Measurements from ENCODE around the gene NOP9.

Gene NOP9

DNA sequence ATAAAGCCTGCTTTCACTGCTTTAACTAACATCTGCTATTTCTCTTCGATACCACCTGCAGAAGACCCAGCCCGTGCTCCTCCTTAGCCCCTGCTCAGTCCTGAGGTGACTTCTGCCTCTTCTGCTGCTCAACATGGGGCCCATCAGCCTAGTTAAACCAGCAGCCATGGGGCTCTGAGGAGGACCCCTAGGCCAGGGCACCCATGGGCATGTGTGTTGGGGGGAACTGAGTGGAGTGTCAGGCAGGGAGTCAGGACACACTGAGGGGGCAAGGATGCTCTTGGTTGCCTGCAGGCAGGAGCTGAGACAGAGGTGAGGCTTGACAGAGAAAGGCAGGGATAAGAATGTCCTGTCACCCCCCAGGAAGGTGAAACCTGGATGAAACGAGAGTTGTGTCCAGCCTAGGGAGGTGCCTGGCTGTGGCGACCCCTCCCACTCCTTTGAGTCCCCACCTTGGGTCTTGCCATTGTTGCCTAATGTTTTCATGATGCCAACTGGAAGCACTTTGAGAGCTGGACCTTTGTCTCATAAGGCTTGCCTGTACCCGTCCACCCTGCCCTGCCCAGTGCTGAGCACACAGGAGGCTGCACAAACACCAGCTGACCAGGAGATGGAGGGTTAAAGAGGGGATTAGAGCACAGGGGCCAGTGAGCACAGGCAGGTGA is 15.7 kb upstream of the NOP9 start:
- no peak for DNase-seq

DNA sequence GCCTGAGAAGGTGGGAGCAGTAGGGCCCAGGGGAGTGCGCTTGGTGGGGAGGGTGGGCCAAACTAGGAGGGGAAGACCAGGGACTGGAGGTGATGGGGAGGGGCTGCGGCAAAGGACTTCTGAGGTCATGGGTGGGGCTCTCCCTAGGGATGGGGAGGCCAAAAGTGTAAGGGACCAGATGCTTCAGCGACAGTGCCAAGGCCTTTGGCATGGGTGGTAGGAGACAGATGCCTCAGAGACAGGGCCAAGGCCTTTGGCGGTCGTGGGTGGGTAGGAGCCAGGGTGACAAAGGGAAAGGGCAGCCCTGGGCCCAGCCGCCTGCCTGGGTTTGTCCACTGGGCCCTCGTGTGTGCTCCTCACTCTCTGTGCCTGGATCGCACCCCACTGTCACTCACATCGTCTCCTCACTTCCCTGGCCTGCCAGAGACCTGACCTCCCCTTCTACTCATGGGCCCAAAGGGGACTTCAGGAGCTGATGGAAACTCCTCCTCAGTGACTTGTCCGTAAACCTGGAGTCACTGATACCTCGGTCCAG is 15.1 kb upstream of the NOP9 start:
- DNase-seq = no peak

DNA sequence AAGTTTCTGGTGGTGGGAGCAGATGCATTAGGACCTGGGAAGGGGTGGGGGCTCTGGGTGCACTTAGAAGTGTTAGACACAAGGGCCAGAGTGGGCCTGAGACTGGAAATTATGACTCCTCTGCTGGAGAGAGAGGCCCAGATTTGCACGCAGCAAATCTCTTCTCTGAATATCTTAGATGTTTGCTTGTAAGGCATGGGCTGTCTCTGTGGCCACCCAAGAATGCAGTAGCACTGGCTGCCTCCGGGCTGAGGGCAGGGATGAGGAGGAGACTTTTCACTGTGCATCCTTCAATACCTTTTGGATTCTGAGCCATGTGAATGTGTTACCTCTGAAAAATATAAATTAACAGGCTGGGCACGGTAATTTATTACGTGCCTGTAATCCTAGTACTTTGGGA is 14.3 kb upstream of the NOP9 start:
- no peak for DNase-seq

DNA sequence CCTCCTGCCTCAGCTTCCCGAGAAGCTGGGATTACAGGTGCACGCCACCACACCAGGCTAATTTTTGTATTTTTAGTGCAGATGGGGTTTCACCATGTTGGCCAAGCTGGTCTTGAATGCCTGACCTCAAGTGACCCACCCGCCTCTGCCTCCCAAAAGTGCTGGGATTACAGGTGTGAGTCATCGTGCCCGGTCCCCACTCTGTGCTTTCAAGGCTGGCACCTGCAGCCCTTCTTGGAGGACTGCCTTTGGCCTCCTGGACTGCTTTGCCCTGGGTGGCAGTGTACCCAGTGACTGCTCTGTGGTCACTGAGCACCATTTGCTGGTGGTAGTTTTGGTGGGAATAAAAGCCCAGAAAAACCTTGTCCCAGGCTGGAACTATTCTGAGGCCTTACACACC is 12.7 kb upstream of the NOP9 start:
- DNase-seq = no peak

DNA sequence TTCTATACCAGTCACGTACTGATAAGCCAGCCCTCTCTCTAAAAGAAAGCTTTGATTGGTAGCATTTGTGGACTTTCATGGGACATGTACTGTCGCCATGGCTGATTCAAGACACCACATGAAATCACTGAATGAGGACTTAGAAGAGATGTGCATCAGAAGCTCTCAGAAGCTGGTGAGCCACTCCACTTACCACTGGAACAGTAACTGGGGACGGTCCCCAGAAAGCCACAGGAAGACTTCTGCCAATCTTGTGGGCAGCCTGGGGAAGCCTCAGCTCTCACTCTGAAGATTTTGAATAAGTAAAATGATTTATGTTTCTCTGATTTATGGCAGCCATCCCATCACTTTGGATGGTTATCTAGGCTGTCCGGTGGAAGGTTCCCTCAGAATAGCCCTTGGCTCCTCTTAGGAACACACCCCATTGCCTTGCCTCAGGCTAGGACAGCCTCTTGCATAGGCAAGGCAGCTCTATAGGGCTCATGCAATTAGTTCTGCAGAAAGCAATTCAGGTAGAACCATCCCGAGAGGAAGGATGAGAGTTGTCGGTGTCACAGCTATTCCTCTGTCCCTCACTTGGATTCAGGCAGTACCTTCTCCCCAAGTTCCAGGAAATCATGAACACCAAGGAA is 9.9 kb upstream of the NOP9 start:
- DNase-seq = peak; percentile 80

DNA sequence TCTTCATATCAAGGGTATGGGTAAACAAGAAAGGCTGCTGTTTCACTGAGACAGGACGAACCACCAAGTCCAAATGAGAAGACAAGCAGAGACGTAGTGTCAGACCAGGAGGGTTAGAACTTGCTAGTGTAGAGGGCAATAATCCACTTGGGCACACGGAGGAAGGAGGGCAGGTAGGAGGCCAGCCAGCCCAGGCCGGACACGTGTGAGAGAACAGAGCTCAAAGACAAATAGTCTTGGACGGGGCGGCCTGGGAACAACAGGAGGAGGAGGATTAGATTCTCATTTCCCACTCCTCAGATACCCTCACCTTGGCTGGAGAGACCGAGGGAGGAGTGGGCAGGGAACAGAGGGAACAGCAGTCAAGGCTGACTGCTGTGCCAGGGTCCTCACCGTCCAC is 8.9 kb upstream of the NOP9 start:
- no peak for DNase-seq

DNA sequence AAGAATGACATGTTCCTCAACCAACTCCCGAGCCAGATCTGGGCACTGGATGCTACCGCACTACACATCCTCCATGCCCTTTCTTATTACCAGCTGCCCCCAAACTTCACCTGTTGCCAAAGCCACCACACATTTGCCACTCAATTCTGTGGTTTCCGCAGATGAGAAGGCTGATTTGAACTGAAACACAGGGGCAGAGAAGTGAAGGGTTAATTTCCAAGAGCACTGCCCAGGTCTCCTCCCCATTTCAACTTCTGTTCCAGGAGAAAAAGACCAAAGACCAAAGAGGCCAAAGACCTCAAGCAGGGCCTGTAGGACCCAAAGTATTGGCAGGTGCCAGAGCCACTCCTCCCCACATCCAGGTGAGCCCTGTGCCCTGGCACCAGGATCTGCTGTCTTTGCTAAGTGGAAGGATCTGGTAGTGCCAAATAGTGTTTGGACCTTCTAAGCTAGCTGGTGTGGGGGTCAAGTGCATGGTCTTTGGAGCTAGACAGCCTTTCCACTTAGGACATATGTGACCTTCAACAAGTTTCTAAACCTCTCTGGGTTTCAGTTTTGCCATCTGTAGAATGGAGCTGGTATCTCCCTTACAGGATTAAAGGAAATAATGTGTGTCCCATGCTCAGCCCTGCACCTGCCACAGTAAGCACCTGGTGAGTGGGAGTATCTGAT is 8.1 kb upstream of the NOP9 start:
- DNase-seq = no peak

DNA sequence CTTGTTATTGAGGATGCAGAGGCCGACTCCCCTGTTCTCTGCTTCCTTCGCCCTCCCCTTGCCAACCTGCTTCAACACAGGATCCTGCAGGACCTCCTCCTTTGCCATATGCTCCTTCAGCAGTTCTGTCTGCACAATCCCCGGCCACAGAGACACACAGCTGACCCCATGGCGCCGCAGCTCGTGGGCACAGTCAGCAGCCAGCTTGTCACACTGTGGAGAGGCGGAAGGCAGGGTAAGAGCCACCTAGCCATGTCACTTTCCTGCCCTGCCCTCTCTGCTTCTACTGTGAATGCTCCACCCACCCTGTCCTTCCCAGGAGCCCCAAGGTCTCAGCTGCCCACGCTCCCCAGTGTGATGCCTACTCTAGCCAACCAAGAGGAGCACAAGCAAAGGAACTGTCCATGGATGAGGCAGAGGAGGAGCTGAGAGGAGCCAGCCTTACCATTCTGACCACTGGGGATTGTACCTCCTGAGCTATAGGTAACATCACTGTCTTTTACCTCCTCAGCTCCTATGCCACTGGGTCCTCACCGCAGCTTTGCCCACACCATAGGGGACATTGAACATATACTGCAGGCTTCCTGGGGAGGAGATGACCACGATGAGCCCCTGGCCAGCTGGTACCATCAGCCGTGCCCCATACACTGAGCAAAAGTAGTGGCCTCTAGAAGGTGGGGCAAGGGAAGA is 7.4 kb upstream of the NOP9 start:
- DNase-seq = no peak

DNA sequence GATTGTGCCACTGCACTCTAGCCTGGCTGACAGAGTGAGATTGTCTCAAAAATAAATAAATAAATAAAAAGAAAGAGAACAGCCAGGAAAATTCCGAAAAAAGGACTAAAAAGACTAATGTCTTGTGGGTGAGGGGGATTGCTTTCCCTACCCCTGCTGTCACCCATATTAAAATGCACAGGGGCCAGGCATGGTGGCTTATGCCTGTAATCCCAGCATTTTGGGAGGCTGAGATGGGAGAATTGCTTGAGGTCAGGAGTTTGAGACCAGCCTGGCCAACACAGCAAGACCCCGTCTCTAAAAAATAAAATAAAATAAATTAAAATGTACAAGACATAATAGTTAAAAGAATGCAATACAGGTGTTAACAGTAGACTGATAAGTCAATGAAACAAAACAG is 6.1 kb upstream of the NOP9 start:
- no peak for DNase-seq

DNA sequence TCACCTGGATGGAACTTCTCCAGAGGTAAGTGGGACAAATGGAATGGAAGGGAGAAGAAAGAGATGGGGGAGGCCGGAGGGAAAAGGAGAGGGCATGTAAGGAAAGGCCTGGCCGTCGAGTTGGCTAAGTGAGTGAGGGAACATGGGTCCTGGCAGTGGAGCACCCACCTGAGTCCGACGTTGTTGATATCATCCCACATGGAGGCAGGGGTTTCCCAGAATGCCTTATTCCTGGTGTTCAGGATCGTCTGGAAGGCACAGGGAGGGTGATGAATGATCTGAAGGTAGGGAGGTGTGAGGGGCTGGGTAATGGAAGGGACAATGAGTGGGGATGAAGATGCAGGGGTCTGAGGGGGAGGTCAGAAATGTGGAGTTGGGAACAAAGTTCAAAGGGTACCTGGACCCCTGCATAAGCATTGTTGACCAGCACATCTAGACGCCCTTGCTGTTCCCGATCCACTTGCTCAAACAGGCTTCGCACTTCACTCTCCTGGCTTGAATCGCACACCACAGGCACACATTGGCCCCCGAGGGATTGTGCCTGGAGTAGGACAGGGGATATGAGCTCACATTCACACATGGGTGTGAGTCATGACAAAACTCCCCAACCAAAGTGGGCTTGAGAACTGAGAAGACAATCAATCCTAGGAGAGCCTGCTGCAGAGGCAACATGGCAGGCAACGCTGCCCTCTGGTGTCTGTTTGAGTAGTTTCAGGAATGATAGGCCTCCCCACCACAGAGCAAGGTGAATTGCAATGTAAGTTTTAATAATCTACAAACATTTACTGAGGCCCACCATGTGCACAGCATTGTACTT is 3.1 kb upstream of the NOP9 start:
- peak; percentile 89 for DNase-seq

DNA sequence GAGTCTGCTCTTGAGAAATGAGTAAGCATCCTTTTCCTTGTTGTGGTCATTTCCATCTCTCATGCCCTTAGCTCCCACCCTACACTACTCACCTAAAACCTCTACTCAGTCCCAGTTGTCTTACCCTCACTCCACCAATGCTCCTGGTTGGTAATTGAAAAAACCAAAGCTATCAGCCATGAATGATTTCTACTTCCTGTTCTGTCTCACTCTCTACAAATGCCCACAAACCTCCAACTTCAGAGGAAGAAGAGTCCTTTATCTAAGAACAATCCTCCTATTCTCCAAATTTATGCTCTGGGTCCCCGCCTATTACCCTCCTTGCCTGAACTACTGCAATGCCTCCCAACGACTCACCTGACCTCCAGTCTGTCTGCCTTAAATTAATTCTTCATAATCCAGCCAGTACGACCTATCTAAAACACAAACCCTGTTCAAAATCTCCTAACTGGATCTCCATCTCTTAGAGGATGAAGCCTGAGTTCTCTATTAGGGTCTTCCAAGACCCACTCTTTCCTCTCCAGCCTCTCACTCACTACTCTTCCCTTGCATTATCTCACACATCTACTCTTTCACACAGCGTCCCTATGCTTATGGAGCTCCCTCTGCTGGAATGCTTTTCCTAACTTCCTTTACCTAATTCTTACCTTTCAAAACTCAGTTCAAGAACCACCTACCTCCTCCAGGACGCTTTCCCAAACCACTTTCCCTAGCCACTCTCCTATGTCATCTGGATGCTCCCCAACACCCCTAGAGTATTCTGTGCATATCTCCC is 2.3 kb upstream of the NOP9 start:
- DNase-seq = no peak

DNA sequence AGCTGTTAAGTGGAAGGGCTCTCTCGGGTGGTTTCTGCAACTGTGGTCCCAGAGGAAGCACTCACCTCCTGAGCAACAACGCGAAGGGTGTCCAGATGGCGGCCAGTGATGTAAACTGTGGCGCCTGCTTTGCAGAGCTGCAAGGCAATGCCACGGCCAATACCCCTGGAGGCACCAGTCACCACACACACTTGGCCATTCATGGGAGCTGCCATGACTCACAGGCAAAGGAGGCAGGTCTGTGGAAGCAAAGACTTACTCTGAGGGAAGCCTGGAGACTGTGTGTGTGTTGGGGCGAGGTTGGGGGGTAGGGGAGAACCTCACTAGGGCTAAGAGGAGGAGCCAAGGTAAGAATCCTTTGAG is 777 bp upstream of the NOP9 start:
- DNase-seq = no peak

DNA sequence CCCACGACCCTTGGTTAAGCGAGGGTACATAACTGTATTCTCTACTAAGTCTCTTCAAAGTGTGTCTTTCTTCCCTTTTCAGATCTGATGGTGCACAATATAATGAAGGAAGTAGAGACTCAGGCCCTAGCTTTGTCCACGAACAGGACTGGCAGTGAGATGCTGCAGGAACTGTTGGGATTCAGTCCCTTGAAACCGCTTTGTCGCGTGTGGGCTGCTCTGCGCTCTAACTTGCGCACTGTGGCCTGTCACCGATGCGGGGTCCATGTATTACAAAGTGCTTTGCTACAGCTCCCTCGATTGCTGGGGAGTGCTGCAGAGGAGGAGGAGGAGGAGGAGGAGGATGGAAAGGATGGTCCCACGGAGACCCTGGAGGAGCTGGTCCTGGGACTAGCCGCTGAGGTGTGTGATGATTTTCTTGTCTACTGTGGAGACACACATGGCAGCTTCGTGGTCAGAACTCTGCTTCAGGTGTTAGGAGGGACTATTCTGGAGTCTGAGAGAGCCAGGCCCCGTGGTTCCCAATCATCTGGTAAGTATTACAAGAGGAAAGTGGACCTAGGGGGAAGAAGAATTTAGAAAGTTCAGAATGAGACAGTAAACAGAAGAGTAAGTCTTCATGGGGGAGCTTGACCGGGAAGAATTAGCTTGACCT is 803 bp downstream of the NOP9 start:
- DNase-seq = no peak

DNA sequence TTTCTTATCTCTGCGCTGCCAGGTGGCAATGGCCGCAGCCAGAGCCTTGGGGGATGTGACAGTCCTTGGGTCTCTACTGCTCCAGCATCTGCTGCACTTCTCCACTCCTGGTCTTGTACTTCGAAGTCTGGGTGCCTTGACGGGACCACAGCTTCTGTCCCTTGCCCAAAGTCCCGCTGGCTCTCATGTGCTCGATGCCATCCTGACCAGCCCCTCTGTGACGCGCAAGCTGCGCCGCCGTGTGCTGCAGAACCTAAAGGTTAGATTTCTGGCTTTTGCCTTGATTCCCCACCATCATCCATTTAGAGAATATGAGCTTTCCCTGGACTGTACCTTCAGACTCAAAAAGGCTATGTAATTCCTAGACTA is 4.4 kb downstream of the NOP9 start:
- DNase-seq = no peak

DNA sequence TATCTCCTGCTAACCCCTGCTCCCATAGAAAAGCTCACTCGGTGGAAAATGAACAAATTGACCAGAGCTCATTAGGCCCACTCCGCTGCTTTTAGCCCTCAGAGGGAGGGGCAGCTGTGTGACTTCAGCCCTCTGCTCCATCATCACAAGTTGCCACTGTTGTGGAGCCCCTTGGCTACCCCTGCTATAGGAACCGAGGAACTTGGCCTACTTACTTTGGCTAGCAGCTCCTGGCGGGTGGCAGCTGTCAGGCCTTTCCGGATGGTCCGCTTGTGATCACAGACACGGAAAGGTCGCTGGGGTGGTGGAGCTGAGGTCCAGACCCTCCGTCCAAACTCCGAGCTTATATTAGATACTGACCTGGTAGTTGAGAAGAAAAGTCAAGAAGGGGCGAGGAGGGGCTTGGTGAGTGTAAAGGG is 7.5 kb downstream of the NOP9 start:
- DNase-seq = no peak

DNA sequence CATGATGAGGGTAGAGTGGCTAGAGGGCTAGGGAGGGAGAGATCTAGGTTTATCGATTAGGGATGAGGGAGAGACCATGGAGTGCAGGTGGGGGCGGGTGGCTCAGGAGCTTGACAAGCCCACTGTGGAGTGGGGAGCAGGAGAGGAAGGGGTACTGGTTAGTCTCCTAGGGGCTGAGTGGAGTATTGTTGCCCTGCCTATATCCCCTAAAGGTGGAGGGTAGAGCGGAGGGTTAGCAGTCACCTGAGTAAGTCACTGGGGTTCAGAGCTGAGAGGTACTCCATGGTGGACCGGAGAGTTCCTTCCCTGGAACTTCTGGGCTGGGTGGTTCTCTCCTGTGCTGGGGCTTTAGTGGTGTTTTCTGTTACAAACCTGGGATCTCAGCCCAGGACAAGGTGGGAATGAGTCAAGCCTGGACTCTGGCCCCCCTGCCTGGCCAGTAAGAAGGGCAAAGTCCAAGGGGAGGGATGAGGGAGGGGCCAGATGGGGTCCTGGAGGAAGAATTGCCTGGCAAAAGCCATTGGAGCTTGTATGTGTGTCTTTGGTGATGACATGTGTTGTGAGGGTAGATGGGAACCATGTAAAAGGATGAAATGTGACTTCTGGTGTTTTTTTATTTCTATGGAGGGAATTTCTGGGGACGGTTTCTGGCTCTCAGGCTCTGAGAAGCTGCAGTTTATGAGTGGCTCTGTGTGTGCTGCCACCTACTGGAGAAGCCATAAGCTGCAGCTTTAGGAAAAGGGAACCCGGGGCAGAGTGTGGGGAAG is 8.1 kb downstream of the NOP9 start, which contains the start of gene CIDEB:
Gene CIDEB (minus strand): TSS at position 403 of the 767 bp plus-strand sequence. CDS start 119 bp downstream, at position 284.
- peak; percentile 84 for DNase-seq

DNA sequence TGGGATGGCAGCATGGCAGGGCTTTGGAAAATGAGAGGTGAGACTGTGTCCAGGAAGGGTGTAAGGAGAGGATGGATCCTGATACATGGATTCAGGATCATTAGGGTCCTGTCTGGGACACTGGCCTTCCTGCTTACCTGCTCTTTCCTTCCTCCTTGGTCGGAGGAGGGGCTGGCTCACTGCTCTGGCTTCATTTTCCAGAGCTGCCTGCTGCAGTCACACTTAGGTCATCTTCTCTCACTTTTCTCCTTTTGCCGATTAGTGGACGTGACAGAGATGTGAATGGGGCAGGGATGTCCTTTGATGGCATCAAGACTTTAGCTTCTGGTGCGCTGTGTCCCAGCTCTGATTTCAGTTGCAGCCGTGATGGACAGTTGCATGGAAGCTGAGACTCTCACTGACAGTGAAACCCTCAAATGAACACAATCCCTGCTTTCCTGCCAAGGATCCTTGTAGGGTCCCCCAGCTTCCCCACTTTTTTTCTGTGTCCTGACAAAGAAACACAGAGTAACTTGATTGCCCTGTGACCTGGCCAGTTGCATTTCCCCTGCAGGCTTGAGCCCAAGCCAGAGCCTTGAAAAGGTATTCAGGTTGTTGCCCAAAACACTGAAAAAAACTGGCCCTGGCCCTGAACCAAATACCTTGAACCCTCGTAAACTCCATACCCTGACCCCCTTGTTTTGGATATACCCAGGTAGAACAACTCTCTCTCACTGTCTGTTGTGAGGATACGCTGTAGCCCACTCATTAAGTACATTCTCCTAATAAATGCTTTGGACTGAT is 8.9 kb downstream of the NOP9 start:
- DNase-seq = no peak

DNA sequence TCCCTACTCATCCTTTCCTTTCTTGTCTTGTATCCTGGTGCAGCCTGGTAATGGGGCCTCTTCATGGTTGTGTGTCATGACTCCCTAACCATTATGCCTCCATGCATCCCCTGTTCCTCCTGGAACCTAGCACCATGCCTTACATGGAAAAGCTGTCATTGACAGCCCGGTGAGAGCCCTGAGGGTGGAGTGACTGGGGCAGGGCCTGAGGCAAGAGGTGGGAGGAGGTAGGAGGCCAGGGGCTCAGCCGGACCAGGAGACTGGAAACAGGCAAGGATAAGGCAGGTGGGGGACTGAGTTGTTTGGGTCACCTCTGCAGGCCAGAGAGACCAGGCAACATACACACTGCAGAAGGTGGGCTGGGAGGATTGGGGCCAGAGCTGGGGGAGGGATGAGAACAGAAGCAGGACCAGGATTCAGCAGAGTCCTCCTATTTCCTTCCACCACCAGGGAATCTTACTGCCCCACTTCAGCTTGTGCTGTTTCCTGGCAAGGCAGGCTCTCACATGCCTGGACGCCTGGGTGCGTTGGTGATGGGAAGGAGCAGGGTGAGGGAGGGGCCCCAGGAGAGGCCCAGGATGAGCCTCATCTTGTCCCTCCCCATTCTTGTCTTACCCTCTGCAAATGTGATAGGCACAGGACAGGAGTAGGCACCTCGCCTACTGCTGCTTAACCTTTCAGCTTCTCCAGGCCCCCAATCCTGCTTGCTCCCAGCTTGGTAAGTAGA is 10.1 kb downstream of the NOP9 start, which contains the start of gene LTB4R2:
Gene LTB4R2 (plus strand): TSS at position 603 of the 727 bp plus-strand sequence. CDS start 525 bp downstream, outside the sequence.
- no peak for DNase-seq

DNA sequence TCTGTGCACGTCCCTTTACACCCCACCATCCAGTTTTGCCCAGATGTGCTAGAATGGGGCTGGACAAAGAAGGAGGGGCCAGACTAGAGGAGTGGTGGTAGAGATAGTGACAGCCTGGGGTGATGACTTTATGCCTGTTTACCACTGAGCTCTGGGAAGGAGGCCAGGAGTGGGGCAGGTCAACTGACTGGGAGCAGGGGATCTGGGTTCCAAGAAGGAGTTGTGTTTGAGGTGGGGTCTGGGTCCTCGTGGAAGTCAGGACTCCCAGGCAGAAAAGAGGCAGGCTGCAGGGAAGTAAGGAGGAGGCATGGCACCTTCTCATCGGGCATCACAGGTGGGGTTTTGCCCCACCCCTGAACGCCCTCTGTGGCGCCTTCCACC is 10.6 kb downstream of the NOP9 start:
- DNase-seq = no peak

All from activated effector memory CD4-positive, alpha-beta T cell treated with anti-CD3 and anti-CD28 coated beads, Interleukin-2, amount 50 U/mL, for 16 hours (primary cell).